IMR-90 (cell line): ENCODE measurements around the gene HNRNPC. TPM values are rescaled to one million over a fixed set of nuclear protein-coding genes. Genes with fewer than 3 reads are reported as not detected.

Experiments used
- ATAC-seq: fragments of 200-7000 bp; cut with Tn5 transposase; 2 replicates; pipeline ENCODE4 v1.9.1; 2020; ENCODE audit warnings: low read depth, mild to moderate bottlenecking, moderate library complexity
- BruUV-seq: library from RNA; stranded (reverse); fragments of 400-500 nt; replicated peaks from 2 replicates; lab custom pipeline; 2021; lab: Mats Ljungman, UMichigan
- CTCF ChIA-PET: fragments of 300-600 bp; formaldehyde crosslinking; extraction: SDS; loops from one replicate; lab custom pipeline; 2021; ENCODE audit warnings: antibody characterized with exemption; lab: Yijun Ruan, JAX
- POLR2A ChIA-PET: fragments of 300-600 bp; sonication (Branson Sonifier 250); formaldehyde crosslinking; loops from one replicate; lab custom pipeline; 2022; ENCODE audit warnings: antibody characterized with exemption; ENCODE audit not compliant: unreplicated experiment; lab: Charles Lee
- DNase-seq: peaks from one replicate; pipeline ENCODE4 v3.0.0; 2013
- H2AFZ ChIP-seq: replicated peaks from 2 replicates; pipeline ENCODE3; 2013; ENCODE audit warnings: low read length, mild to moderate bottlenecking; ENCODE audit not compliant: poor library complexity
- H2AK5ac ChIP-seq: 2 replicates; pipeline ENCODE4 v1.6.1; 2013; ENCODE audit warnings: low read depth, low read length, inconsistent platforms
- H2AK9ac ChIP-seq: replicated peaks from 2 replicates; pipeline ENCODE3; 2013; ENCODE audit warnings: mild to moderate bottlenecking, low read depth, low read length, moderate library complexity; ENCODE audit not compliant: poor library complexity
- H2BK120ac ChIP-seq: 2 replicates; pipeline ENCODE4 v1.6.1; 2013; ENCODE audit warnings: low read depth, low read length, inconsistent platforms
- H2BK15ac ChIP-seq: 3 replicates; pipeline ENCODE4 v1.6.1; 2013; ENCODE audit warnings: low read depth, low read length, inconsistent platforms
- H2BK20ac ChIP-seq: 2 replicates; pipeline ENCODE4 v1.6.1; 2013; ENCODE audit warnings: low read depth, mild to moderate bottlenecking, inconsistent platforms, low read length, moderate library complexity
- H2BK5ac ChIP-seq: 2 replicates; pipeline ENCODE4 v1.6.1; 2013; ENCODE audit warnings: mild to moderate bottlenecking, low read depth, low read length, inconsistent platforms; ENCODE audit not compliant: poor library complexity, severe bottlenecking
- H3K14ac ChIP-seq: replicated peaks from 2 replicates; pipeline ENCODE4 v1.6.1; 2013; ENCODE audit warnings: low read depth, low read length, inconsistent platforms
- H3K18ac ChIP-seq: 2 replicates; pipeline ENCODE4 v1.6.1; 2013; ENCODE audit warnings: low read depth, low read length, control low read depth
- H3K23ac ChIP-seq: 2 replicates; pipeline ENCODE4 v1.6.1; 2013; ENCODE audit warnings: low read depth, low read length, inconsistent platforms
- H3K27ac ChIP-seq: 2 replicates; pipeline ENCODE4 v1.5.1; 2013; ENCODE audit warnings: mild to moderate bottlenecking, control low read depth, low read length; ENCODE audit not compliant: insufficient read depth
- H3K27me3 ChIP-seq: 2 replicates; pipeline ENCODE4 v1.6.1; 2013; ENCODE audit warnings: low read length; ENCODE audit not compliant: control insufficient read depth, insufficient read depth
- H3K36me3 ChIP-seq: 2 replicates; pipeline ENCODE4 v1.6.1; 2013; ENCODE audit warnings: low read length, mixed read lengths; ENCODE audit not compliant: control insufficient read depth, insufficient read depth
- H3K4ac ChIP-seq: 2 replicates; pipeline ENCODE4 v1.6.1; 2013; ENCODE audit warnings: low read depth, low read length, inconsistent platforms
- H3K4me1 ChIP-seq: 2 replicates; pipeline ENCODE4 v1.6.1; 2013; ENCODE audit warnings: low read length, mixed read lengths; ENCODE audit not compliant: control insufficient read depth, insufficient read depth
- H3K4me2 ChIP-seq: 2 replicates; pipeline ENCODE4 v1.6.1; 2013; ENCODE audit warnings: low read depth, mild to moderate bottlenecking, control low read depth, low read length, moderate library complexity
- H3K4me3 ChIP-seq: 2 replicates; pipeline ENCODE4 v1.5.1; 2013; ENCODE audit warnings: low read depth, mild to moderate bottlenecking, control low read depth, low read length, moderate library complexity; ENCODE audit not compliant: insufficient read depth
- H3K56ac ChIP-seq: 2 replicates; pipeline ENCODE4 v1.6.1; 2013; ENCODE audit warnings: low read length, inconsistent platforms; ENCODE audit not compliant: insufficient read depth; ENCODE audit errors: extremely low read depth
- H3K79me1 ChIP-seq, 2 experiments: 2 replicates each; pipeline ENCODE4 v1.6.1; 2013; ENCODE audit warnings: low read length in 2 of 2, inconsistent platforms in 1 of 2, low read depth in 1 of 2
- H3K9ac ChIP-seq: 2 replicates; pipeline ENCODE4 v1.6.1; 2013; ENCODE audit warnings: low read depth, low read length, control low read depth
- H3K9me1 ChIP-seq: 2 replicates; pipeline ENCODE4 v1.6.1; 2013; ENCODE audit warnings: low read length, inconsistent platforms; ENCODE audit not compliant: insufficient read depth
- H3K9me3 ChIP-seq: 2 replicates; pipeline ENCODE4 v1.6.1; 2013; ENCODE audit warnings: low read length; ENCODE audit not compliant: control insufficient read depth, insufficient read depth
- H4K20me1 ChIP-seq: 2 replicates; pipeline ENCODE4 v1.6.1; 2013; ENCODE audit warnings: low read length, inconsistent platforms; ENCODE audit not compliant: insufficient read depth
- H4K5ac ChIP-seq: 2 replicates; pipeline ENCODE4 v1.6.1; 2013; ENCODE audit warnings: mild to moderate bottlenecking, low read depth, low read length, control low read depth
- H4K8ac ChIP-seq, 2 experiments: 2 replicates each; pipeline ENCODE4 v1.6.1; 2013; ENCODE audit warnings: low read depth in 2 of 2, low read length in 2 of 2, control low read depth in 1 of 2, inconsistent platforms in 1 of 2
- H4K91ac ChIP-seq: 2 replicates; pipeline ENCODE4 v1.6.1; 2013; ENCODE audit warnings: low read depth, low read length, inconsistent platforms; ENCODE audit not compliant: insufficient read depth
- BHLHE40 ChIP-seq: fragments of 150-350 bp; IDR thresholded peaks from 2 replicates; pipeline ENCODE4 v1.6.1; 2016; ENCODE audit warnings: mild to moderate bottlenecking, low read depth, low read length
- CEBPB ChIP-seq: IDR thresholded peaks from 2 replicates; pipeline ENCODE4 v1.6.1; 2012; ENCODE audit warnings: low read depth, low read length, improper control_type of control experiment
- ELK1 ChIP-seq: fragments of 150-350 bp; IDR thresholded peaks from 2 replicates; pipeline ENCODE4 v1.6.1; 2016; ENCODE audit warnings: low read depth, mild to moderate bottlenecking, low read length, moderate library complexity, borderline replicate concordance
- FOS ChIP-seq: fragments of 150-350 bp; IDR thresholded peaks from 2 replicates; pipeline ENCODE4 v1.6.1; 2016; ENCODE audit warnings: low read depth, low read length
- MAFK ChIP-seq: IDR thresholded peaks from 2 replicates; pipeline ENCODE4 v1.6.1; 2012; ENCODE audit warnings: low read depth, low read length, improper control_type of control experiment
- MAZ ChIP-seq: IDR thresholded peaks from 2 replicates; pipeline ENCODE4 v1.6.1; 2012; ENCODE audit warnings: low read depth, mild to moderate bottlenecking, low read length, improper control_type of control experiment, moderate library complexity, borderline replicate concordance
- WGBS, 2 experiments: methylation state at CpG; one replicate each; pipeline versions ENCODE4 v1.1.5 to v1.1.7; 2013; ENCODE audit warnings: missing lambda C conversion rate in 2 of 2; ENCODE audit not compliant: insufficient read length in 1 of 2; ENCODE audit errors: extremely low coverage in 2 of 2; 5-methylcytosine and 5-hydroxymethylcytosine counted together
- dilution Hi-C: fragments of 300-500 bp; cut with HindIII; formaldehyde crosslinking; loops from one replicate; pipeline ENCODE4 v1.14.3; 2018; ENCODE audit warnings: low sequenced_read_pairs; ENCODE audit not compliant: unreplicated experiment
- in situ Hi-C: fragments of 300-500 bp; cut with MboI; formaldehyde crosslinking; loops from 3 replicates; pipeline ENCODE4 v1.14.3; 2019; ENCODE audit warnings: low sequenced_read_pairs, inconsistent platforms, mixed read lengths
- intact Hi-C: fragments of 100-400 bp; cut with micrococcal nuclease; formaldehyde crosslinking; loops from 2 replicates; pipeline ENCODE4 v1.10.0; 2022
- polyA plus RNA-seq, 3 experiments: library from polyadenylated mRNA; depleted of rRNA; stranded (reverse); fragments of >200 nt; gene quantifications; 2 replicates each; pipeline ENCODE4 v1.2.3, GENCODE V29; 2012; ENCODE audit warnings: low replicate concordance in 1 of 3
- total RNA-seq: library from RNA; depleted of rRNA; stranded (reverse); fragments of >200 nt; gene quantifications from 2 replicates; pipeline ENCODE4 v1.2.3, GENCODE V29; 2012

The HNRNPC gene
- total and polyA plus RNA-seq, 2 of the 4 experiments (the other 2 are of a cell fraction): 308 to 615 TPM

- Histone ChIP-seq H2AK5ac (no peak overlapping the region), H3K27ac (no peak overlapping the region), H3K4me2 (peak overlapping the region; percentile 62), H3K4me3 (no peak overlapping the region), H3K79me1 (peaks cover 9 to 27% of the 10 kb centered on the region in 2 experiments; a peak in 3 of 4 replicates), H4K8ac (no peak overlapping the region), H3K36me3 (peaks cover 37% of the 10 kb centered on the region), H3K14ac (no peak overlapping the region), H4K5ac (no peak overlapping the region), H4K20me1 (peaks cover 98% of the 10 kb centered on the region), H3K56ac (no peak overlapping the region; the same call in 1 of the 2 replicates), H2AFZ (no peak overlapping the region), H3K18ac (no peak overlapping the region), H3K27me3 (no peaks in the 10 kb centered on the region), H3K9me3 (no peaks in the 10 kb centered on the region), H3K9ac (no peak overlapping the region), H2AK9ac (no peak overlapping the region), H2BK20ac (no peak overlapping the region), H3K23ac (no peak overlapping the region), H3K9me1 (peaks cover 10% of the 10 kb centered on the region), H2BK120ac (no peak overlapping the region), H3K4ac (no peak overlapping the region), H2BK5ac (no peak overlapping the region), H3K4me1 (peaks cover 10% of the 10 kb centered on the region), H4K91ac (no peak overlapping the region), H2BK15ac (no peak overlapping the region)
- ATAC-seq: peak; percentile 38
- intact Hi-C loops (loop anchor here (1.0 kb wide), 1 partner anchor 8 kb away; no protein-coding TSS in a partner anchor), dilution Hi-C loops (no loop called here), in situ Hi-C loops (no loop called here)
- WGBS, 2 experiments: no CpG with 5 or more reads among the region's 5 CpGs
- TF ChIP-seq FOS (no peak), MAZ (no peak), BHLHE40 (no peak), ELK1 (no peak), MAFK (peak; percentile 39; the same call in 1 of the 2 replicates), CEBPB (no peak)
- peak; percentile 49 for DNase-seq
- no TSS peak for BruUV-seq
- POLR2A ChIA-PET: no interaction called here
- CTCF ChIA-PET: interaction anchor here (0.7 kb wide), 1 partner anchor 195 kb away, joined by 3 read pairs; no protein-coding TSS in a partner anchor
Observed at GRCh38 chr14:21263284-21264024, 5.8 kb downstream of the HNRNPC start.
